ENCODE results near the gene PLCB2. TPM values are rescaled to one million over a fixed set of nuclear protein-coding genes. Genes with fewer than 3 reads are reported as not detected.

The PLCB2 gene
- total and polyA plus RNA-seq, 2 donors (not counting 3 experiments of a cell fraction or from before 2014, with no cell fraction given), result 1.5 to 1.6 TPM

GRCh38 chr15:40328176-40328575 is 20.4 kb upstream of the PLCB2 start:
- H3K4me1 ChIP-seq (ENCODE audit: control insufficient read depth, extremely low read depth, insufficient read depth, low read length), result peaks cover 48% of the 10 kb centered on the region
- ChIA-PET CTCF (interaction anchor here (0.9 to 5.3 kb wide), 11 partner anchors 11 to 77 kb away, joined by 3 to 81 read pairs (median 5); partner anchors contain the start of gene CCDC9B), POLR2A (interaction anchor here (0.9 to 2.4 kb wide), 4 partner anchors 12 to 15 kb away, joined by 3 to 12 read pairs (median 4); partner anchors contain the start of gene CCDC9B)
- no peaks in the 10 kb centered on the region for H3K27me3 ChIP-seq (ENCODE audit: control insufficient read depth in 2 of 2, insufficient read depth in 2 of 2, low read length in 2 of 2)
- peak overlapping the region; percentile 28 for H3K9ac ChIP-seq (replicated peaks; ENCODE audit: extremely low read depth, insufficient read depth, low read length)
- H4K20me1 ChIP-seq (replicated peaks; ENCODE audit: control insufficient read depth, extremely low read depth, insufficient read depth, low read length), result no peaks in the 10 kb centered on the region
- H3K79me2 ChIP-seq (ENCODE audit: control insufficient read depth, insufficient read depth, low read length), result peaks cover 11% of the 10 kb centered on the region
- peak overlapping the region; percentile 55 for H3K27ac ChIP-seq (ENCODE audit: insufficient read depth, low read depth, low read length)
- no peak overlapping the region for H2AFZ ChIP-seq (ENCODE audit: low read depth, low read length)
- TF ChIP-seq EZH2 (IDR thresholded peaks at IDR 0.05; ENCODE audit: borderline replicate concordance, low read depth, low read length, severe bottlenecking) (no peak), GATA2 (IDR thresholded peaks at IDR 0.05; ENCODE audit: insufficient read depth, insufficient read length, low read depth, low read length) (no peak), JUN (IDR thresholded peaks at IDR 0.05; ENCODE audit: borderline replicate concordance, insufficient read depth, insufficient read length, low read depth) (no peak), POLR2AphosphoS5 (IDR thresholded peaks at IDR 0.05; ENCODE audit: insufficient read depth, low read depth, low read length) (no peak), FOS (IDR thresholded peaks at IDR 0.05; ENCODE audit: borderline replicate concordance, insufficient read depth, low read length) (no peak), MYC (IDR thresholded peaks at IDR 0.05; ENCODE audit: low read depth, low read length) (no peak), POLR2A (IDR thresholded peaks at IDR 0.05; ENCODE audit: low read depth, low read length) (no peak)
- TF ChIP-seq, protein P1, sequence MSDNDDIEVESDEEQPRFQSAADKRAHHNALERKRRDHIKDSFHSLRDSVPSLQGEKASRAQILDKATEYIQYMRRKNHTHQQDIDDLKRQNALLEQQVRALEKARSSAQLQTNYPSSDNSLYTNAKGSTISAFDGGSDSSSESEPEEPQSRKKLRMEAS (IDR thresholded peaks at IDR 0.05; ENCODE audit: insufficient read depth, insufficient read length), result no peak
- TF ChIP-seq, protein P2, sequence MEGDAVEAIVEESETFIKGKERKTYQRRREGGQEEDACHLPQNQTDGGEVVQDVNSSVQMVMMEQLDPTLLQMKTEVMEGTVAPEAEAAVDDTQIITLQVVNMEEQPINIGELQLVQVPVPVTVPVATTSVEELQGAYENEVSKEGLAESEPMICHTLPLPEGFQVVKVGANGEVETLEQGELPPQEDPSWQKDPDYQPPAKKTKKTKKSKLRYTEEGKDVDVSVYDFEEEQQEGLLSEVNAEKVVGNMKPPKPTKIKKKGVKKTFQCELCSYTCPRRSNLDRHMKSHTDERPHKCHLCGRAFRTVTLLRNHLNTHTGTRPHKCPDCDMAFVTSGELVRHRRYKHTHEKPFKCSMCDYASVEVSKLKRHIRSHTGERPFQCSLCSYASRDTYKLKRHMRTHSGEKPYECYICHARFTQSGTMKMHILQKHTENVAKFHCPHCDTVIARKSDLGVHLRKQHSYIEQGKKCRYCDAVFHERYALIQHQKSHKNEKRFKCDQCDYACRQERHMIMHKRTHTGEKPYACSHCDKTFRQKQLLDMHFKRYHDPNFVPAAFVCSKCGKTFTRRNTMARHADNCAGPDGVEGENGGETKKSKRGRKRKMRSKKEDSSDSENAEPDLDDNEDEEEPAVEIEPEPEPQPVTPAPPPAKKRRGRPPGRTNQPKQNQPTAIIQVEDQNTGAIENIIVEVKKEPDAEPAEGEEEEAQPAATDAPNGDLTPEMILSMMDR (IDR thresholded peaks at IDR 0.05; ENCODE audit: extremely low read depth in 1 of 2, insufficient read depth in 1 of 2, low read depth in 1 of 2, low read length in 2 of 2), result no peak
- peak overlapping the region in 1 of 3 experiments; percentile 29 for H3K4me3 ChIP-seq (replicated peaks in 1 of 3; ENCODE audit: insufficient read depth in 1 of 3, low read depth in 1 of 3, low read length in 3 of 3)
- FAIRE-seq (peak; percentile 82), DNase-seq (ENCODE audit: low read depth, low spot score) (peak; percentile 39)
- H3K9me3 ChIP-seq (replicated peaks; ENCODE audit: control insufficient read depth, insufficient read depth, low read length), result no peaks in the 10 kb centered on the region
- dilution Hi-C loops (cut with MboI; ENCODE audit: extremely low pct_ligation_motif_present, low sequenced_read_pairs), result no loop called here
- H3K9me1 ChIP-seq (replicated peaks; ENCODE audit: control insufficient read depth, extremely low read depth, insufficient read depth, low read length), result no peaks in the 10 kb centered on the region
- peak overlapping the region; percentile 46 for H3K4me2 ChIP-seq (ENCODE audit: insufficient read depth, low read length)
- no peaks in the 10 kb centered on the region for H3K36me3 ChIP-seq (ENCODE audit: control insufficient read depth in 2 of 2, extremely low read depth in 1 of 2, insufficient read depth in 2 of 2, low read length in 2 of 2)
- intact Hi-C loops (cut with micrococcal nuclease), result no loop called here
- no TSS peak for BruUV-seq (replicated peaks)

Data from endothelial cell of umbilical vein (primary cell).